Stimulated activated CD8-positive, alpha-beta memory T cell treated with anti-CD3 and anti-CD28 coated beads, Interleukin-7, amount 100 ng/mL, for 24 hours (primary cell): ENCODE data around the gene DEF6.
"Not testable (repeated sequence)": the region's sequence is repeated elsewhere in the genome, so short reads cannot be mapped to it uniquely, and the experiment has no call there.

Experiments used
- DNase-seq: peaks from one replicate; pipeline ENCODE4 v3.0.0-alpha.2; 2020; ENCODE audit warnings: low read depth

Gene DEF6

GRCh38 chr6:35280903-35281302 lies 16.7 kb upstream of the DEF6 start:
- DNase-seq: no peak

- no peak for DNase-seq
Measured at GRCh38 chr6:35282472-35282871, 15.1 kb upstream of the DEF6 start.

GRCh38 chr6:35283361-35283760 lies 14.3 kb upstream of the DEF6 start:
- no peak for DNase-seq

GRCh38 chr6:35287671-35288396 lies 9.8 kb upstream of the DEF6 start:
- DNase-seq: no peak

- DNase-seq: no peak
Measured at GRCh38 chr6:35288834-35289233, 8.8 kb upstream of the DEF6 start.

GRCh38 chr6:35291491-35291890 lies 6.1 kb upstream of the DEF6 start:
- no peak for DNase-seq

- no peak for DNase-seq
Measured at GRCh38 chr6:35292494-35292893, 5.1 kb upstream of the DEF6 start.

- no peak for DNase-seq
Measured at GRCh38 chr6:35293681-35294080, 3.9 kb upstream of the DEF6 start.

GRCh38 chr6:35294308-35294945 lies 3.2 kb upstream of the DEF6 start:
- no peak for DNase-seq

- DNase-seq: no peak
Measured at GRCh38 chr6:35295036-35295435, 2.6 kb upstream of the DEF6 start.

- no peak for DNase-seq
Measured at GRCh38 chr6:35295521-35296315, 1.9 kb upstream of the DEF6 start.

GRCh38 chr6:35296931-35297600 lies 552 bp upstream of the DEF6 start:
- DNase-seq: no peak

GRCh38 chr6:35298625-35299140 lies 1.1 kb downstream of the DEF6 start:
- DNase-seq: no peak

- no peak for DNase-seq
Measured at GRCh38 chr6:35299674-35300073, 2.1 kb downstream of the DEF6 start.

- DNase-seq: no peak
Measured at GRCh38 chr6:35300848-35301247, 3.2 kb downstream of the DEF6 start.

GRCh38 chr6:35302604-35303241 lies 5.1 kb downstream of the DEF6 start:
- peak; percentile 70 for DNase-seq

- DNase-seq: no peak
Measured at GRCh38 chr6:35304299-35304698, 6.7 kb downstream of the DEF6 start.

- DNase-seq: no peak
Measured at GRCh38 chr6:35305117-35305516, 7.5 kb downstream of the DEF6 start.

GRCh38 chr6:35307138-35307537 lies 9.5 kb downstream of the DEF6 start:
- DNase-seq: not testable (repeated sequence)

GRCh38 chr6:35308543-35308942 lies 10.9 kb downstream of the DEF6 start:
- DNase-seq: not testable (repeated sequence)

GRCh38 chr6:35309611-35310264 lies 12.1 kb downstream of the DEF6 start:
- no peak for DNase-seq
